GM10248 (cell line): Measurements from ENCODE around the gene RTP5.

Experiments
- CTCF ChIA-PET: fragments of 300-600 bp; sonication (Branson Sonifier 250); formaldehyde crosslinking; extraction: SDS; loops from one replicate; lab custom pipeline; 2021; ENCODE audit warnings: antibody characterized with exemption; lab: Yijun Ruan, JAX
- POLR2A ChIA-PET: fragments of 350-650 bp; sonication (Branson Sonifier 250); formaldehyde crosslinking; extraction: SDS; loops from one replicate; lab custom pipeline; 2020; ENCODE audit warnings: antibody characterized with exemption; lab: Yijun Ruan, JAX
- DNase-seq: peaks from one replicate; pipeline ENCODE4 v3.0.0; 2012; ENCODE audit errors: extremely low spot score
- TF ChIP-seq, protein P1 (sequence below): IDR thresholded peaks from 2 replicates; pipeline ENCODE4 v1.5.1; 2012; ENCODE audit warnings: mild to moderate bottlenecking, low read depth; ENCODE audit errors: extremely low read depth, missing control alignments, control extremely low read depth

Gene RTP5

DNA sequence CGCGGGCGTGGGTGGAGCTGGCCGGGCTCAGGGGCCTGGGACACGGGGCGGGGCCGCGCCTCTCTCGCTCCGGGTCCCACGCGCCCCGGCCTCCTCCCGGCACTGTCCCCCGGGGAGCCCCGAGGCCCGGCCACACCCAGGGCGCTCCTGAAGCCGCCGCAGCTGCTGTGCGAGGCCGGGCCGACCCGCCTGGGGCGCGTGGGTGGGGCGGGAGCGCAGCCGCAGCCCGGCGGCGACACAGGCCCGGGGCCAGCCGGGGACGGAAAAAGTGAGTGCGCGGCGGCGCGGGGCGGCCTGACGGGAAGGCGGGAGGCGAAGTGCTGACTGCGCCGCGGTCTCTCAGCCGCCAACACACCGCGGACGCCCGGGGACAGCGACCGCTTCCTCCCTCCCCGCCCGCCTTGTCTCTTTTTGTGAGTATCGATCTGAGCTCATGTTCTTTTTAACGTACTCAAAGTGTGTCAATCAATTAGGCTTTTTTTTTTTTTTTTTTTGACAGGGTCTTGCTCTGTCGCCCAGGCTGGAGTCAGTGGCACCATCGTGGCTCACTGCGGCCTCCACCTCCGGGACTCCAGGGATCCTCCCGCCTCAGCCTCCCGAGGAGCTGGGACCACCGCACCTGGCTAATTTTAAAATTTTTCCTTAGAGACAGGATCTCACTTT, 25.3 kb upstream of the RTP5 start:
- CTCF ChIA-PET: interaction anchor here (0.9 to 1.3 kb wide), 4 partner anchors 9 to 142 kb away, joined by 3 read pairs; partner anchors contain the start of genes ING5 and RTP5
- TF ChIP-seq, protein P1, sequence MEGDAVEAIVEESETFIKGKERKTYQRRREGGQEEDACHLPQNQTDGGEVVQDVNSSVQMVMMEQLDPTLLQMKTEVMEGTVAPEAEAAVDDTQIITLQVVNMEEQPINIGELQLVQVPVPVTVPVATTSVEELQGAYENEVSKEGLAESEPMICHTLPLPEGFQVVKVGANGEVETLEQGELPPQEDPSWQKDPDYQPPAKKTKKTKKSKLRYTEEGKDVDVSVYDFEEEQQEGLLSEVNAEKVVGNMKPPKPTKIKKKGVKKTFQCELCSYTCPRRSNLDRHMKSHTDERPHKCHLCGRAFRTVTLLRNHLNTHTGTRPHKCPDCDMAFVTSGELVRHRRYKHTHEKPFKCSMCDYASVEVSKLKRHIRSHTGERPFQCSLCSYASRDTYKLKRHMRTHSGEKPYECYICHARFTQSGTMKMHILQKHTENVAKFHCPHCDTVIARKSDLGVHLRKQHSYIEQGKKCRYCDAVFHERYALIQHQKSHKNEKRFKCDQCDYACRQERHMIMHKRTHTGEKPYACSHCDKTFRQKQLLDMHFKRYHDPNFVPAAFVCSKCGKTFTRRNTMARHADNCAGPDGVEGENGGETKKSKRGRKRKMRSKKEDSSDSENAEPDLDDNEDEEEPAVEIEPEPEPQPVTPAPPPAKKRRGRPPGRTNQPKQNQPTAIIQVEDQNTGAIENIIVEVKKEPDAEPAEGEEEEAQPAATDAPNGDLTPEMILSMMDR: no peak
- POLR2A ChIA-PET: interaction anchor here (0.7 to 1.4 kb wide), 4 partner anchors 12 to 142 kb away, joined by 3 to 5 read pairs (median 3); partner anchors contain the start of gene ING5
- DNase-seq: peak; percentile 86

DNA sequence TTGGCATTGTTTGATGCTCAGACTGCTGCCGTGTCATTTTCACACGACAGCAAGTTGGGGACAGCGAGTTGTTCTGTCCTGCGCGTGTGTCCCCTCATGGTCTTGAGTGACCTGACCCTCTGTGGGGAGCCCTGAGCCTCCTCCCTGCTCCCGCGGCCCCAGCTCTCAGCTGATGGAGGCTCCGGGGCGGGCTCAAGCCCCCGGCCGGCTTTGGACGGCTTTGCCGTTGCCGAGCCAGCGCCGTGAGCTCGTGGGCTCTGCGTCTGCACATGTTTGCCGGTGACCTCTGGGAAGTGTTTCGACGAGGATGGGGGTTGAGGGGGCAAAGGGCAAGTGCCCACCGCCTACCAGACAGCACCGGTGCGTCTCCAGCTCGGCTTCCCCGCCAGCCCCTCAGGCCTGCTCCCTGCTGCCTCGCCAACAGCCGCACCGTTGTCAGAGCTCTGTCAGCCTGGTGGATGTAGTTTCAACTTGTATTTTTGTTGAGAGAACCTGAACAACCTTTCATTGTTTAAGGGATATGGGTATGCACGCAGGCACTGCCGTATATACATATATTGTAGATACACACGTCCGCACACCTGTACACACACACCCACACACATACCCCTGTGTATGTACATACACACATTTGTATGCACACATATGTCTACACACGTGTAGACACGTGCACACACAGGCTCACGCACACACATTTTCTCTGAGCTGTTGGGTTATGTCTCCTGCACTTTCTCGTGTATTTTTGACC, 24.5 kb upstream of the RTP5 start:
- TF ChIP-seq, protein P1: no peak
- DNase-seq: no peak
- ChIA-PET CTCF (interaction anchor here (0.9 to 1.3 kb wide), 4 partner anchors 10 to 143 kb away, joined by 3 read pairs; partner anchors contain the start of genes ING5 and RTP5), POLR2A (interaction anchor here (0.9 to 1.4 kb wide), 3 partner anchors 11 to 143 kb away, joined by 3 to 5 read pairs (median 3); partner anchors contain the start of gene ING5)

DNA sequence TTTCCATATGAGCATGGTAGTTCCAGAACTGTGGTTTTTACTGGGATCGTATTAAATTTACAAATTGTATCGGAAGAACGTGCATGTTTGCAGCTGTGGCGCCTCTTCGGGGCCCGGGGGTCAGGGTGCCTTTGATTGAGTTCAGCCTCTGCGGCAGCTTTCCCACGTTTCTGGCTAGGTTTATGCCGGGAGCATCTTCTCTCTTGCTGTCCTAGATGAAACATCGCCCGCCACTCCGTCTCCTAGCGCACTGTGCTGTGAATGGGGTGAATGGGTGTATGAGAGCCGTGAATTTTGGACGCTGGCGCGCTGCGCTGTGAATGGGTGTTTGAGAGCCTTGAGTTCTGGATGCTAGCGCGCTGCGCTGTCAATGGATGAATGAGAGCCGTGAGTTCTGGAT, 23.1 kb upstream of the RTP5 start:
- DNase-seq: no peak
- CTCF ChIA-PET: no interaction called here
- POLR2A ChIA-PET: no interaction called here
- TF ChIP-seq, protein P1: no peak

DNA sequence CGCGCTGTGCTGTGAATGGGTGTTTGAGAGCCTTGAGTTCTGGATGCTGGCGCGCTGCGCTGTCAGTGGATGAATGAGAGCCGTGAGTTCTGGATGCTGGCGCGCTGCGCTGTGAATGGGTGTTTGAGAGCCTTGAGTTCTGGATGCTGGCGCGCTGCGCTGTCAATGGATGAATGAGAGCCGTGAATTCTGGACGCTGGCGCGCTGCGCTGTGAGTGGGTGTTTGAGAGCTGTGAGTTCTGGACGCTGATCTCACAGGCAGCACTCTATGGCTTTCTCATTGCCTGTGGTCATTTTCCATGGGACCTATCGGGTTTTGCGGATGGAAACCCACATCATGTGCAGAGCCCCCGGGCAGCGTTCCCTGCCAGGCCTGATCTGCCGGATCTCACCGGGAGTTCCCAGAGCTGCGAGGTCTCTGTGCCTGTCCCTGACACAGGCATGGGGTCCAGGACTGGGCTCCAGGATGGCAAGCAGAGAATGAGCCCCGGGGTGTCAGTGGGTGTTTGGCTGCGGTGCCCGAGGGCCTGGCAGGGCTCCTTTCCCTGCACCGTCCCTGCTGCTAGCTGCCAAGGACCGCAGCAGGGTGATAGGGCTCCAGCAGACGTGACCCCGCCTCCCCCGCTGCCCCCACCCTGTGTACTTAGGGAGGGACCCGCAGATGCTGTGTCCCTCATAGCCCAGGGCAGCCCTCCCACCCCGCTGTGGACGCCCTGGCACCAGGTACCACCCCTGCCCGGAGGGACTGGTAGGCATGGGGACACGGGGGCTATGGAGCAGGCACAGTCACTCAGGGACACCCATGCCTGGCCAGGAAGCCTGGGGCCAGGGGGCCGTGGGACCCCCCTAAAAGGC, 20.5 kb upstream of the RTP5 start:
- TF ChIP-seq, protein P1: no peak
- ChIA-PET POLR2A (no interaction called here), CTCF (no interaction called here)
- DNase-seq: no peak

DNA sequence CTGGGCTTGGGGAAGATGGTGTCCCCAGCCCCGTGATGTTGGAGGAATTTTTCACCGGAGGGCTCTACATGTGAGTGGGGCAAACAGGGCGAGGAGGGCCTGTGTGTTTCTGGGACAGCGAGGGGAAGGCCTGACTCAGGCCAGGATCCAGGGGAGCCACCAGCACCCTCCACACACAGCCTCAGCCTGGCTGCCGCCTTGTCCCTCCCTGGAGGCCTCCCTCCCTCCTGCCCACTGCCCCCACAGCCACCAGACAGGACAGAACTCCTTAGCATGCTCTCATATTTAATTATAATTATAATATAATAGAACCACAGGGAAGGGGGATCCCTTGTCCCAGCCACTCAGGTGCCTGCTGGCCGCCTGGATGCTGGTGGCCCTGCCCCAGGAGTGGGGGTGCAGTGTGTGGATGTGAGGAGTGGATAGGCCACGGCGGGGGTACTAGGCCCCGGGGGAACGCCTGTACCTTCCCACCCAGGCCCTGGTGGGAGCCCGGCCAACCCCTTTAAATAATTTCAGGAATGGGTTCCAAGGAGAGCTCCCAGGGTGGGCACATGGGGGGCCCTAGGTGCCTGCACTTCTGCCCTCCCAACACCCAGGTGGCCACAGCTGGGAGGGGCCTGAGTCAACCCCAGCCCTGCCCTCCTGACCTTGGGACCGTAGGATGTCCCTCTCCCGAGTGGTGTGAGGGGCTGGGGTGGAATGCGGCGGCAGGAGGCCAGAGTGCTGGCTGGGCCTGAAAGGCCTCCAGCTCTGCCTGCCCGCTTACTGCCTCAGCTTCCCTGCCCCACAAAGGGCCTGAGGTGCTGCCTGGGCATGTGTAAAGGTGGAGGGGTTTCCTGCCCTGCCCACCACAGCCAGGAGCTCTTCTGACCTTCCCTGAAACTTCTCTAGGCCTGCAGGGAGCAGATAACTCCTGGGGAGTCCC, 19.6 kb upstream of the RTP5 start:
- peak; percentile 18 for DNase-seq
- TF ChIP-seq, protein P1: no peak
- ChIA-PET POLR2A (no interaction called here), CTCF (interaction anchor here (0.9 to 1.2 kb wide), 2 partner anchors 25 to 29 kb away, joined by 3 to 4 read pairs; no protein-coding TSS in a partner anchor)
